ENCODE results near the gene TMEM259. TPM values are rescaled to one million over a fixed set of nuclear protein-coding genes. Genes with fewer than 3 reads are reported as not detected.

TMEM259 gene
- total RNA-seq, 1 donor from 2014 or later, result 182 TPM

DNA sequence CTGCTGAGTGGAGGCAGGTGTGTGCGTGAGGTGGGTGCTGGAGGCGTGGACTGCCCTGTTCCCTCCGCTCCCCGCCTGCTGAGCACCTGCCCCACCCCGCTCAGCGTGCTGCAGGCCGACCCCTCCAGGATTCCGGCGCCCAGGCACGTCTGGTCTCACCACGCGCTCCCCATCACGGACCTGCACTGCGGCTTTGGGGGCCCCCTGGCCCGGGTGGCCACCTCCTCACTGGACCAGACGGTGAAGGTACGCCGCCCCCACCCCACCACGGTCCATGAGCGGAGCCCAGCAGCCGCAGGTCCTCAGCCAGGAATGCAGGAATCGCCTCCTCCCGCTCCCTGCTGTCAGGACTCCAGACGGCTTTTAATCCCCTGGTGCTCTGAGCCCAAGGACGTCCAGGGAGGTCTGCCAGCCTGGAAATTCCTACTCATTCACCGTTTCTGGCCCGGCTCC is 30.8 kb downstream of the TMEM259 start:
- no peak for DNase-seq (ENCODE audit: low read depth)

DNA sequence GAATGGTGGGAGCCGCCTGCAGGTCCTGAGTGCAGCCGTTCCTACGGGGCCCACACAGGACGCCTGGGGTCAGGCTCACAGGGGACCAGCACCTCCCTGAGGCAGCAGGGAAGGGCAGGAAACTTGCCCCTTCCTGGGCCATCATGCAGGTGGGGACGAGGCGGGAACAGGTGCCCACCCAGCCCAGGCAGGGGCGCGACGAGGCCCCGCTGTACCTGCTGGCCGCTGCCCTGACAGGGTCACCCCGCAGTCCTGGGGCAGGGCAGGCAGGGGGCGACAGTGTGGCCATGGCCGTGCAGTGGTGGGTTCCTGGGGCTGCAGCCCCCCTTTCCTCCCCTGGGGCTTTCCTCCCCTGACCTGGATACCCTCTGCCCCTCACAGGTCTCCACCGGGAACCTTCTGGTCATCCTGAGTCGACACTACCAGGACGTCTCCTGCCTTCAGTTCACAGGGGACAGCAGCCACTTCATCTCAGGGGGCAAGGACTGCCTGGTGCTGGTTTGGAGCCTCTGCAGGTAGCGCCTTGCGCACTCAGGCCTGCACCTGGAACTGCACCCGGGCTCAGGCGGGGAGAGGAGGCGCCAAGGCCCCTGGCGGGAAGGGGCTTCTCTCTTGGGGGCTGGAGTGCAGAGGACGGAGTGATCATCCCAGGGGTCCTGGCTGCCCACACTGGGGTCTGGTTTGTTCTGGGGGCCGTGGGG is 31.4 kb downstream of the TMEM259 start:
- DNase-seq (ENCODE audit: low read depth), result no peak

DNA sequence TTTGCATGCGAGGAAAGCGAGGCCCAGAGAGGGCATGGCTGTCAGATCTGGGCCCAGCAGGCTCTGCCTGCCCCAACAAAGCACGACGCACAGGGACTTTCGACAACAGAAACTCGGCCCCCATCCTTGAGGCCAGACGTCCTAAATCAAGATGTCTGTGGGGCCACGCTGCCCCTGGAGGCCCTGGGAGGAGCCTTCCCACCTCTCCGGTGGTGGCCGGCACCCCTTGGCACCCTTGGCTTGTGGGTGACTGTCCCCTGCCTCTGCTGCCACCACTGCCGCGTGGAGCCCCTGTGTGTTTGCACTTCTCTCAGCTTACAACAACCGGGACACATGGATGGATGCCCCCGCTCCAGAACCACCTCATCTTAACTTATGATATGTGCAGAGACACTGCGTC is 32.4 kb downstream of the TMEM259 start:
- no peak for DNase-seq (ENCODE audit: low read depth)

DNA sequence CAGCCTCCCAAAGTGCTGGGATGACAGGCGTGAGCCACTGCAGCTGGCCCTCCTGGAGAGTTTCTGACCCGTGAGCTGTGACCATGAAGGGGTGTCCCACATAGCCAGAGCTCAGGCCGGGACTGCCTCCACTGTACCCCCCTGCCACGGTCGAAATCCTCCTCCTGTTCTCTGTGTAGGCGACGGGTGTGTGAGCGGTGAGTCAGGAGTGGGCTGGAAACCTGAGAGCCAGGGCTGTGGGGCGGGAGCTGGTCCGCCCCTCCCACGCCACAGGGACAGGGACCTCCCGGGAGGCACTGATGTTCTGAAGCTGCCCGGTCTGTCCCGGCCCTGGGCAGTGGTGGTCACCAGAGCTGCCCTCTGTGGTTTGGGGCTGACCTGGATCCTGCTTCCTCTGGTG is 32.8 kb downstream of the TMEM259 start:
- DNase-seq (ENCODE audit: low read depth), result peak; percentile 30

DNA sequence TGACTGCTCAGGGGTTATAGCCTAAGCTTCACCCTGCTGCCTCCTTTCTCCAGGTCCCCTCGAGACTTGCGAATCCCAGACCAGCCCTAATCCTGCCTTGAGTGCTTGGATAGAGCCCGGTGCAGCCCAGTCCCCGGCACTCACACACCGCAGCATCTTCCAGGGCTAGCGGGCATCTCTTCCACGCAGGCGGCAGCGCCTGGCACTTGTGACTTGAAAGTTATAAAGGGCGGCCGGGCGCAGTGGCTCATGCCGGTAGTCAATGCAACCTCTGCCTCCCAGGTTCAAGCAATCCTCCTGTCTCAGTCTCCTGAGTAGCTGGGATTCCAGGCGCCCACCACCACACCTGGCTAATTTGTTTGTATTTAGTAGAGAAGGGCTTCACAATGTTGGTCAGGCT is 34.8 kb downstream of the TMEM259 start:
- DNase-seq (ENCODE audit: low read depth), result no peak

DNA sequence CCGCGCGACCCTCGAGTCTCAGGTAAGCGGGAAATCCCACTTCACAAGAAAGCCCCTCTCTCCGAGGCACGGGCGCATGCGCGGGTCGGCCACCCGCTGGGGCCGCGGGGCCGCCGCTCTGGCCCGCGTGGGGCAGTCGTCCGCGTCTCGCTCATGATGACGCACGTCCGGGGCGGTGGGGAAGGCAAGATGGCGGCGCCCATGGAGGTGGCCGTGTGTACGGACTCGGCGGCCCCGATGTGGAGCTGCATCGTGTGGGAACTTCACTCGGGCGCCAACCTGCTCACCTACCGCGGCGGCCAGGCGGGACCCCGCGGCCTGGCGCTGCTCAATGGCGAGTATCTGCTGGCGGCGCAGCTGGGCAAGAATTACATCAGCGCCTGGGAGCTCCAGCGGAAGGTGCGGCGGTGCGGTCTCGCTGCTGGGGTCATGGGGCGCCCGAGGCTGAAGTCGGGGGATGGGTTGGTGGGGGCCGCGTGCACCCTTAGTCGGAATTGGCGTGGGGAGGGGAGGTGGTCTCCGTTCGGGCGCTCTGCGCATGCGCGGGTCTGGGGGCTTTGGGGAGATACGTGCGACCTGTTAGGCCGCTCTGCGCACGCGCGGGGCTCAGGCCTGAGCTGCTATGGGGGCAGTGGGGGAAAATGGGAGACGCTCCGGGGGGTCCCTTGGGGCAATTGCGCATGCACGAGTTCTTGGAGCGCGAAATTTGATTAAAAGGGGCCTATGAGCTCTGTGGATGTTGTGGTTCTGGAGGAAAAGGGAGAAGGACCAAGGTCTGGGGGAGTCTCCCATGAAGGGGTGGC is 36.6 kb downstream of the TMEM259 start, which contains the start of gene WDR18:
WDR18 (plus strand) TSS at position 181 of the 803 bp plus-strand sequence; CDS start at position 190, 9 bp downstream.
- peak; percentile 93 for DNase-seq (ENCODE audit: low read depth)

DNA sequence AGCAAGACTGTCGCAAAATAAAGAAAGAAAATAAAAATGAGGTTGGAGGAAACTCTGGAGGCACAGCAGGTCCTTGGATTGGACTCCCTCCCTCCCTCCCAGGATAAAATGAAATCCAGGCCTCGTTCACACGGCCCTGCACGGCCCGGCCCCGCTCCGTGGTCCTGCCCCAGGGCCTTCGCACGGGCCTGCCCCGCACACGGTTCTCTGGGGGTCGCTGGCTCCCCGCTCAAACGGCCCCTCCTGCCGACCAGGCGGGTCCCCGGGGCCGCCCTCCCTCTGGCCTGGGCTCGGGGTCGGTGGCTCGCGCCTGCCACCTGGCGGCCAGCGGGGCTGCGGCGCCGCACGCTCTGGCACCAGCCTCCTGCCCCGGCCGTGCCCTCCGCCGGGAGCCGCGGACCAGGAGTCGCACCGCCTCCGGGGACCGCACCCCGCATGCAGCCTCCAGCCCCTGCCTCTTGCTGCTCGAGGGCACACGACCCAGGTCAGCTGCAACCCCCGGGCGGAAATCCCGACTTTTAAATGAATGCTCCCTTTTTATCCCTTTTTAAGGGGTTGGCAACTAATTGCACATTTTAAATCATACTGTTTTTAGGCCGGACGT is 38.3 kb downstream of the TMEM259 start:
- DNase-seq (ENCODE audit: low read depth), result peak; percentile 67

DNA sequence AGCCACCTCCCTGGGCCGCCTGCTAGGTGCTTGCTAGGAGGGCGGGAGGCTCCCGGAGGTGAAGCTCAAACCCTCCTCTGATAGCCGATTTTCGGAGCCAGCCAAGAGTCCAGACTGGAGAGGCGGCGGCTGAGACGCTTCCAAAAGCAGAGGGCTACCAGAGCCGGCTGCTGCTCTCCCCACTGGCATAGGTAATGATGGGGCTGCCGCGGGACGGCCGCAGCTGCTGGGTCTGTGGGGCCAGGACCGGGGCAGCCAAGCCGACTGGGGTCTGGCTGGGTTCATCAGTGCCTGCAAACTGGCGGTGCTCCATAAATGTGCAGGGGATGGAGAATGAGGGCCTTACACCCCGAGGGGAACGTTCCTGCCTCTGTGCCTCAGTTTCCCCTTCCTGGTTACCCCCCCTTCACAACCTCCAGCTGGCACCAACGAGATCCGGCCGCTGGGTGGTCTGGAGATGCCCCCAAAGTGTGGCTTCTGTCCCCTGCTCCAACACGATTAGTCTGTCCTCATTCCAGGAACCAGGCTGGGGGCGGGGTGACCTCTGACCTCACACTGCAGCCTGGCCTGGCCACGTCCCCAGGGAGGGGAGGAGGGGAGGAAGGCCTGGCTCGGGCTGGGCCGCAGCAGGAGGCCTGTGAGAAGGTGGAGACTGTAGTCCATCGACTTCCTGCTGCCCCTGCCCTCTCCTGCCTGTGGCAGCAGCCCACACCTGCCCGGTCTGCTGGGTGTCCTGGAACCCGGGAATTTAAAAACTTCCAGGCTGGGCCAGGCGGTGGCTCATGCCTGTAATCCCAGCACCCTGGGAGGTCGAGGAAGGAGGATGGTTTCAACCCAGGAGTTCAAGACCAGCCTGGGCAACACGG is 40.6 kb downstream of the TMEM259 start:
- DNase-seq (ENCODE audit: low read depth), result no peak

DNA sequence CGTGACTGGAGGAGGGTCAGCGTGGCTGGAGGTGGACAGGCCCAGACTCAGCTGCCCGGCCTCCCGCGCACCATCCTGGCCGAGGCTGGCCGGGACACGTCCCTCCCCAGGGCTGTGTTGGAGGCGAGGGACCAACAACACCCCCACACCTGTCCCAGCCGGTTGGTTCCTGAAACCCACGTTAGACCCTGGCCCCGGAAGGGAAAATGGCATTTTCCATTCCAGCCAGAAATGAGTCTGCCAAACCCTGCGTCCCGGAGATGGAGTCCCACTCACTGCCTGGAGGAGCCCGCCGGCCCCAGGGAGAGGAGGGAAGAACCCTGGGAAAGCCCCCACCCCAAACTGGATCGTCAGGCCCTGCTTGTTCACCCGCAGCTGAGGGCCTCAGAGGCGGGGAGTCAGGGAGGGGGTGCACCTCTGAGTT is 41.6 kb downstream of the TMEM259 start:
- no peak for DNase-seq (ENCODE audit: low read depth)

DNA sequence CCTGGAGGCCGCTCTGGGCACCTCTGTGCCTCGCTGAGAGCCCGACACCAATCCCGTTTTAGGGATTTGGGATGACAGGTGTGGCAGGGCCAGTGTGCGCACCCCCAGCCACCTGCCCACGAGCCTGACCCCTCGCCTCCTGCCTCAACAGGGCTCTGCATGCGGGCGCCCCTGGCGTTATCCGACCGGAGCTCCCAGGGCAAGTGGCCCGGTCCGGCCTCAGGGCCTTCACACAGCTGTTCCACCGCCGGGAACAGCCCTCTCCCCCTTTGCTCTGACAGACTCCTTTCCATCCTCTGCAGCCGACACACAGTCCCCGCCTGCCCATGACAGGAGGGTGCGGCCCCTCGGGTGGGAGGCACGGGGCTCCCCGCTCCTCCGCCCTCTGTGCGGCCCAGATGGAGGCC is 43.9 kb downstream of the TMEM259 start:
- no peak for DNase-seq (ENCODE audit: low read depth)

DNA sequence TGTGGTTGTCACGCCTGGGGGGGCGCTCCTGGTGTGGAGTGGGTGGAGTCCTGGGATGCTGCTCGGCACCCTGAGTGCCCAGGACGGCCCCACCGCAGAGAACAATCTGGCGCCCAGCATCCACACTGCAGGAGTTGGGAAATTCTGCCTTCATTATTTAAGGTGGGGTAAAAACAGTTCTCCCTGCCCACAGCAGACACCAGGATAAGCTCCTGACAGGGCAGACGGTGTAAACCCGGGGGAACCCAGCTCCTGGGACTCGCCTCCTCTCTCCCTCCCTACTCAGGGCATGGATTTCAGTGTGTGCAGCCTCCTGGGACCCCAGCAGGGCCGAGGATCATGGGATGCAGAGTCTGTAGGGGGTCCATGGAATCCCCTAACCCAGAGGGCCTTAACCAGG is 44.4 kb downstream of the TMEM259 start:
- no peak for DNase-seq (ENCODE audit: low read depth)

DNA sequence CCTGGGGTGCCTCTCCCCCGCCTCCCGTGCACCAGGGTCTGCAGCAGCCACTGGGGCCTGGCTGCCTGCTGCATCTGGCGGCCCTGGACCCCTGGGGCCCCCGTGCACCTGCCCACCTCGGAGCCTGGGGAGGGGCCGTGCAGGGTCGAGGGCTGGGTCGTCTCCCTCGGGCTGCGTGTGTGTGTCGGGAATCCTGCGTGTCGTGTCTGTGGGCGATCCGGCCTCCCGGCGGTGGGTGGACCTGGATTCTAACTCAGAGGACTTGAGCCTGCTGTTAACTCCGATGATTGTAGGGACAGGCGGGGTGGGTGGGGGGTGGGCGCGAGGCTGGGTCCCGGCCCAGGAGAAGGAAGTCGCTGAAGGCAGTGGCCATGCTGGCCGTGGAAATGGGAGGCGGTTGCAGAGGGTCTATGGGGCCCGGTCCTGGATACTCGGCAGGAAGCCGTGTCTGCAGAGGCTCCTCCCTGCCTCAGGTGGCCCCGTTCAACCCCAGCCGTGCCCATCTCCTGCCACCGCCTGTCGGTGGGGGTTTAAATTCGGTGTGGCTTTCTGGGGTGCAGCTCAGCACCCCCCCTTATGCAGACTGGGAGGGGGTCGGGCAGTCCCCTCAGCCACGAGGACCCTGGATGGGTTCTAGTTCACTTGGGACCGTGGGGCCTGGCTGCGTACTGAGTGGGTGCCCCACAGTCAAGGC is 46.2 kb downstream of the TMEM259 start:
- DNase-seq (ENCODE audit: low read depth), result no peak

DNA sequence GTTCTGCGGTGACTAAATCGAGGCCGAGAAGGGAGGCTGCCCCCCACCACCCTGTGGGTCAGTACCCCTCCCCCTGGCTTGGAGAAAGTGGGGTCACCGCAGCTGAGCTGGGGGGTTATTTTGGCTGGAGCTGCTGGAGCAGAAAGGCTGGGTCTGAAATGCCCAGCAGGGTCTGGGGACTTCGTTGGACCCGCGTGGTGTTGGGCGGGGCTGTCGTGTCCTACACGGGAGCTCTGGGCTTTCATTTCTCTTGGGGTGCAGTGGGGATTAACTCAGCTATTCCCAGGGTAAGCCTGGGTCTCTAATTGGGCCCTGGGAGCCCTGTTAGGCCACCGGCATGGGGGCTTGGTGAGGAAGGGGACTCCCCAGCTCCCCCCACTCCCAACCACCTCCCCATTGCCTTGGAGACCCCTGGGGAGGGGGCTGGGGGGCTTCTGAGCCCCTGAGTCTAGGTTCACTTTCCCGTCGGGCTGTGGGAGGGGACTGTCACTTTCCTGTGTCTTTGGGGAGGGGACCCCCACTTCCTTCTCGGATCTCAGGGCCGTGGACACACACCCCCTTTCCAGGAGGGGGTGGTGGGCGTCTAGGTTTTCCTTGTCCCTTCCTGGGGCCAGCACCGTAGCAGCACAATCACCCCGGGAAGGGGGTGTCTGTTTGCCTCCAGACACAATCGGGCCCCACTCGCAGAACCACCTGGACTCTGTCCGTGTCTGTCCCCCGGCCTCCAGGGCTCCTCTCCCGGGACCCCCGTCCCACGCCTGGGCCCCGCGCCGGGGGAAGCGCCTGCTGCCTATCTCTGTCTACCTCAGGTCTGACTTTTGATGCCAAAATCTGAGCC is 47.0 kb downstream of the TMEM259 start:
- no peak for DNase-seq (ENCODE audit: low read depth)

DNA sequence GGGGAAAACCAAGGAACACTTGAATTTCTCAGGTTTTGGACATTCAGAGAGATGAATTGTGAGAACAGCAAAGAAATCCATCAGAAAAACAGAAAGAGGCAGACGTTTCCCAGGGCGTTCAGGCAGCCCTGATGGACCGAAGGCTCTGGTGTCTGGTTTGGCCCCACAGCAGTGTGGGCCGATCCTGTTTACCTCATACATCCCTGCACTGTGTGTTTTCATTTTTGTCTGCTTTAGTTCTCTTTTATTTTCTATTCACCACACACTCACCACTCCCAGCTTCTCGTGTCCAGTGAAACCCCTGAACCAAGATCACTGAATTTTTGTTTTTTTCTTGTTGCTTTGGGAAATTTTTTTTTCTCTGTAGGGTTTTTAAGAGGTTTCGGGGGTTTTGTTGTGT is 48.6 kb downstream of the TMEM259 start:
- DNase-seq (ENCODE audit: low read depth), result no peak

DNA sequence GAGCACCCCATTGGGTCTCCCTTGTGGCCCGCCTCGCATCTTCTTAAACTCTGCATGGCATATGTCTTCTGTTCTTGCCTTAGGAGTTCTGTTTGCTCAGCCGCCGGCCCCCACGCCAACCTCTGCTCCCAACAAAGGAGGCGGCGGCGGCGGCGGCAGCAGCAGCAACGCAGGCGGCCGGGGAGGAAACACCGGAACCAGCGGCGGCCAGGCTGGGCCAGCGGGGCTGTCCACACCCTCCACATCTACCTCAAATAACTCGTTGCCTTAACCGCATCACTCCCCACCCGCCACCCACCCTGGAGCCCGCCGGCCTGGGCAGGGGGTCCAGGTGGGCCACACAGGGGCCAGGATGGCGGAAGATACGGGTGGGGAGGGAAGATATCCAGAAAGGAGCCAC is 49.1 kb downstream of the TMEM259 start:
- DNase-seq (ENCODE audit: low read depth), result no peak

DNA sequence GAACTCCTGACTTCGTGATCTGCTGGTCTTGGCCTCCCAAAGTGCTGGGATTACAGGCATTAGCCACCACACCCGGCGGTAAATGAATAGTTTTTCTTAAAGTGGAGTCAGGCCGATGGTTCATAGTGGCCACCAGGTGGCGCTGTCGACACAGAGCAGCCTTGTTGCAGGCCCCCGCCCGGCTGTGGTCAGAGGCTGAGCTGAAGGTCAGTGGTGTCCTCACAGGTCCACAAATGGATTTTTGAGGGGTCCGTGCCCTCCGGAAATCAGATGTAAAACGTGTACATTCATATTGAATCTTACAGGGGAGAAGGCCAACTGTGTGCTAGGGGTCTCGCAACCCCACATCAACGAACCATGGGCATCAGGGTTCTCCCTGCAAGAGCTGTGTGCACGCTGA is 50.2 kb downstream of the TMEM259 start:
- no peak for DNase-seq (ENCODE audit: low read depth)

DNA sequence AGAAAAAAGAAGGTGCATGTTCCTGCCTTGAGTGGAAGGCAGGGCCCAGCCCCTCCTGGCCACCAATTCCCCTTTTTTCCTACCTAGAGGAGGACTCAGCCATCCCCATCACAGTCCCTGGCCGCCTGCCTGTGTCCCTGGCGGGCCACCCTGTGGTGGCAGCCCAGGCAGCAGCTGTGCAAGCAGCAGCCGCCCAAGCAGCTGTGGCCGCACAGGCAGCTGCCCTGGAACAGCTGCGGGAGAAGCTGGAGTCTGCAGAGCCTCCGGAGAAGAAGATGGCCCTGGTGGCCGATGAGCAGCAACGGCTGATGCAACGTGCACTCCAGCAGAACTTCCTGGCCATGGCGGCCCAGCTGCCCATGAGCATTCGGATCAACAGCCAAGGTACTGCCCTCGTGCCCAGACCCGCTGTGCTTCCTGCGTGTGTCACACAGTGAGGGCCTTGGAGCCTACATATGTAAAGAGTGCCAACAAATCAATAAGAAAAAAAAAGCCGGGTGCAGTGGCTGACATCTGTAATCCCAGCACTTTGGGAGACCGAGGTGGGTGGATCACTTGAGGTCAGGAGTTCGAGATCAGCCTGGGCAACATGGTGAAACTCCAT is 54.3 kb downstream of the TMEM259 start:
- DNase-seq (ENCODE audit: low read depth), result peak; percentile 43

DNA sequence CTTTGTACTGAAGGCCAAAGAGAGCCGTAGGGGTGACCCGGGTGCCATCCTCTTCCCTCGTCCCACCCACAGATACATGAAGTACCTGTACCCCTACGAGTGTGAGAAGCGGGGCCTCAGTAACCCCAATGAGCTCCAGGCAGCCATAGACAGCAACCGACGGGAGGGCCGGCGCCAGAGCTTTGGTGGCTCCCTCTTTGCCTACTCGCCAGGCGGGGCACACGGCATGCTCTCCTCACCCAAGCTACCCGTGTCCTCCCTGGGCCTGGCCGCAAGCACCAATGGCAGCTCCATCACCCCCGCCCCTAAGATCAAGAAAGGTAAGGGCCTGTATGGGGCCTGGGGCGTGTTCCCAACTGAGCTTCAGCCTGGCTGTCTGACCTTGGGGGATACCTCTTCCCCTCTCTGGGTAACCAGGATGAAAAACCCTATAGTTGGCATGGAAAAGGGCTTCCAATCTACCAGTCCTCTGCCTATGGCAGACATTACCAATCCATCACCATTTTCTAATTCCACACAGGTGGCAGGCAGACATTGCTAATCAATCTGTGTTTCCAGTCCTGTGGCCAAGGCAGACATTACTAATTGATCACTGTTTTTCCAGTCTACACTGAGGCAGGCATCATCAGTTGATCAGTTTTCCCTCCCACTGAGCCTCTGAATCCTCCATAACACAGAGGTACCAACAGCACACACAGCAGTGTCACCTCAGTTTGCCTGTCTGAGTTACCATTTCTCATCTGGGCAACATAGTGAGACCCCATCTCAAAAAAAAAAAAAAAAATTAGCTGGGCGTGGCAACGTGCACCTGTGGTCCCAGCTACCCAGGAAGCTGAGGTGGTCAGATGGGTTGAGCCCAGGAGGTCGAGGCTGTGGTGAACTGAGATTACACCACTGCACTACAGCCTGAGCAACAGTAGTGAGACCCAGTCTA is 55.9 kb downstream of the TMEM259 start:
- DNase-seq (ENCODE audit: low read depth), result no peak
